ENCODE measurements around the gene TFIP11.

Gene TFIP11

GRCh38 chr22:26540119-26540518, 27.8 kb upstream of the TFIP11 start:
- TF ChIP-seq CTCF (IDR thresholded peaks at IDR 0.05), result no peak

GRCh38 chr22:26536762-26537134, 24.5 kb upstream of the TFIP11 start:
- no peak for TF ChIP-seq CTCF (IDR thresholded peaks at IDR 0.05)

GRCh38 chr22:26536056-26536761, 23.9 kb upstream of the TFIP11 start:
- TF ChIP-seq CTCF (IDR thresholded peaks at IDR 0.05), result no peak

DNA sequence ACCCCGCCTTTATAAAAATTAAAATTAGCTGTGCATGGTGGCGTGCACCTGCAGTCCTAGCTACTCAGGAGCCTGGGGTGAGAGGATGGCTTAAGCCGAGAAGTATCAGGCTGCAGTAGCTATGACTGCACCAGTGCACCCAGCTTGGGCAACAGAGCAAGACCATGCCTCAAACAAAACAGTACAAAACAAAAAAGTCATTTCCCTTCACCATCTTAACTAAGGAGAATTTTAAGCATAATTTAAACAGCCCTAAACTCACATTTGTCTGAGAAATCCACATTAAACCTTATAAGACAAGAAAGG, 23.3 kb upstream of the TFIP11 start:
- no peak for TF ChIP-seq CTCF (IDR thresholded peaks at IDR 0.05)

DNA sequence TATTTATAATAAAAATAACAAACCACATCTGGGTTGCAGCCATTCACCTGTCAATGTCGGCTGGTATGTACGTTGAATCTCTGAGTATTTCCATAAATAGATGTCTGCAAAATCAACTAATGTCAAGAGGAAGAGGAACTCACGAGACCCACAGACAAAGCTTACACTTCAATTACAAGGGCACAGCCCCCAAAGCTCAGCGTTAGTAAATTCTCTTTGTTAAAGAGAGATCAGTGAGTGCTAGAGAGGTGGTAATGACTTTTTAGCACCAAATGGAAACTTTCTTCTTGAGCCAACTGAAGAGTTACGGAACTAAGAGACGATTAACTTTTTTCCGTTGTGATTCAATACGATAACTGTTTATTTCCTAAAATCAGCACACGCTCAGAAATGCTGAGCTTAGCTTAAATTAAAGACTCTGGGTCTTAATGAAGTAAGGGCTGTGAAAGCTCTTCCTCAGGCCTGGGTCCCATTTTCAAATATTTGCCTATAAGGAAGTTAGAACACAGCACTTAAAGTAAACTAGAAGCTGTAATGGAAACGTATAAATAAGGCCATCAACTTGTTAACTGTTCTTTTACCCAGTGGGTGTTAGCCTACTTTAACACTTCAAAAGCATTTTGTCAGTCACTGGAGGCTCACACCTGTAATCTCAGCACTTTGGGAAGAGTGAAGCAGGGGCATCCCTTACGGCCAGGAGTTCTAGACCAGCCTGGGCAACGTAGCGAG, 22.8 kb upstream of the TFIP11 start:
- TF ChIP-seq CTCF (IDR thresholded peaks at IDR 0.05), result no peak

- TF ChIP-seq CTCF (IDR thresholded peaks at IDR 0.05), result no peak
Observed at GRCh38 chr22:26534171-26534855, 22.0 kb upstream of the TFIP11 start.

DNA sequence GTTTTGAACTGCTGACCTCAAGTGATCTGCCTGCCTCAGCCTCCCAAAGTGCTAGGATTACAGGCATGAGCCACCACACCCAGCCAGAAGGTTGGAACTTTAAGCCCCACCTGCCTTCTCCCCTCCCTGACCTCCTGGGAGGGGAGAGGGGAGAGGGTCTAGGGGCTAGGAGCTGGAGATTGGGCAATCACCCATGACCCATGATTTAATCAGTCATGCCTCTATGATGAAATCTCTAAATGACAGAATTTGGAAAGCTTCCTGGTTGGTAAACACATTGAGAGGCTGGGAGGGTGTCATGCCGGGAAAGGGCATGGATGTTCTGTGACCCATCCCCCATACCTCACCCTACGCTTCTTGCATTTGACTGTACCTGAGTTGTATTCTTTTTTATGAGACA, 17.1 kb upstream of the TFIP11 start:
- TF ChIP-seq CTCF (IDR thresholded peaks at IDR 0.05), result no peak

Data from LNCAP (cell line).